GM12801 (cell line): Measurements from ENCODE around the gene PLCG2.

ENCODE experiments used
- TF ChIP-seq, protein P1 (sequence below): IDR thresholded peaks from one replicate; pipeline ENCODE4 v1.5.1; 2011; ENCODE audit warnings: control low read depth; ENCODE audit not compliant: insufficient read length; ENCODE audit errors: extremely low read depth

The PLCG2 gene

GRCh38 chr16:81807767-81808358 lies 28.8 kb downstream of the PLCG2 start:
- TF ChIP-seq, protein P1, sequence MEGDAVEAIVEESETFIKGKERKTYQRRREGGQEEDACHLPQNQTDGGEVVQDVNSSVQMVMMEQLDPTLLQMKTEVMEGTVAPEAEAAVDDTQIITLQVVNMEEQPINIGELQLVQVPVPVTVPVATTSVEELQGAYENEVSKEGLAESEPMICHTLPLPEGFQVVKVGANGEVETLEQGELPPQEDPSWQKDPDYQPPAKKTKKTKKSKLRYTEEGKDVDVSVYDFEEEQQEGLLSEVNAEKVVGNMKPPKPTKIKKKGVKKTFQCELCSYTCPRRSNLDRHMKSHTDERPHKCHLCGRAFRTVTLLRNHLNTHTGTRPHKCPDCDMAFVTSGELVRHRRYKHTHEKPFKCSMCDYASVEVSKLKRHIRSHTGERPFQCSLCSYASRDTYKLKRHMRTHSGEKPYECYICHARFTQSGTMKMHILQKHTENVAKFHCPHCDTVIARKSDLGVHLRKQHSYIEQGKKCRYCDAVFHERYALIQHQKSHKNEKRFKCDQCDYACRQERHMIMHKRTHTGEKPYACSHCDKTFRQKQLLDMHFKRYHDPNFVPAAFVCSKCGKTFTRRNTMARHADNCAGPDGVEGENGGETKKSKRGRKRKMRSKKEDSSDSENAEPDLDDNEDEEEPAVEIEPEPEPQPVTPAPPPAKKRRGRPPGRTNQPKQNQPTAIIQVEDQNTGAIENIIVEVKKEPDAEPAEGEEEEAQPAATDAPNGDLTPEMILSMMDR: no peak

GRCh38 chr16:81808933-81809480 lies 29.9 kb downstream of the PLCG2 start:
- TF ChIP-seq, protein P1: no peak

DNA sequence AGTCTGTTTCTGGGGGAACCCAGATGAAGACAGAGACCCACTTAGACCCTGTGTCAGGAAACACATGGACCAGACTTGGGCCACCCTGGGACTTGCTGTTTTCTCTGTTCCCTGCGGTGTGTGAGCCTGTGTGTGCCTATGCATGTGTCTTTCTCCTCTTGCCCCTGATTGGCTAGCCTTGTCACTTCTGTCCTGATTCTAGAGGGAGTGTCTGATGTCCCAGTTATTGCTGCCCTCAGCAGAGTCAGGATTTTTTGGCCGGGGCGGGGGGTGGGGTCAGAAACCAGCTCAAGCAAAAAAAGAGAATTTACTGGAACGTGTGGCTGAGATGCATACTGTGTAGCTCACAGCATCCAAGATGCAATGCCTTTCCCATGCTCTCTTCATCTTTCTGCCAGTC lies 30.5 kb downstream of the PLCG2 start:
- TF ChIP-seq, protein P1: no peak

- TF ChIP-seq, protein P1: no peak
Observed at GRCh38 chr16:81810361-81810760, 31.3 kb downstream of the PLCG2 start.

GRCh38 chr16:81810894-81811538 lies 31.9 kb downstream of the PLCG2 start:
- TF ChIP-seq, protein P1: no peak

DNA sequence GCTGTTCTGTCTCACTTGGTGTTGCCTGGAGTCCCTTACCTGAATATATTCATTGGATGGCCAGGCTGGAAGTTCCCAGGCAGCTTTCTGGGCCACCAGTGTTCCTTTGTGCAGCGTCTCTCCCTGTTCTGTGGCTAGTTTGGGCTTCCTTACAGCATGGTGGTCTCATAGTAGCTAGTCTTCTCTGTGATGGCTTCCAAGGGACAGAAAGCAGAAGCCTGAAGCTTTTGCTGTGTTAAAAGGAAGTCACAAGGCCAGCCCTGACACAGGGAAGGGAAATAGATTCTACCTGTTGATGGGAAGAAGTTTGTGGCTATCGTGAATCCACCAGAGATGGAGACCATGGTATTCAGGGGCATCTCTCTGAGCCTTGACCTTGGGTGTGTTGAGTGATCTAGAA lies 34.6 kb downstream of the PLCG2 start:
- TF ChIP-seq, protein P1: no peak

DNA sequence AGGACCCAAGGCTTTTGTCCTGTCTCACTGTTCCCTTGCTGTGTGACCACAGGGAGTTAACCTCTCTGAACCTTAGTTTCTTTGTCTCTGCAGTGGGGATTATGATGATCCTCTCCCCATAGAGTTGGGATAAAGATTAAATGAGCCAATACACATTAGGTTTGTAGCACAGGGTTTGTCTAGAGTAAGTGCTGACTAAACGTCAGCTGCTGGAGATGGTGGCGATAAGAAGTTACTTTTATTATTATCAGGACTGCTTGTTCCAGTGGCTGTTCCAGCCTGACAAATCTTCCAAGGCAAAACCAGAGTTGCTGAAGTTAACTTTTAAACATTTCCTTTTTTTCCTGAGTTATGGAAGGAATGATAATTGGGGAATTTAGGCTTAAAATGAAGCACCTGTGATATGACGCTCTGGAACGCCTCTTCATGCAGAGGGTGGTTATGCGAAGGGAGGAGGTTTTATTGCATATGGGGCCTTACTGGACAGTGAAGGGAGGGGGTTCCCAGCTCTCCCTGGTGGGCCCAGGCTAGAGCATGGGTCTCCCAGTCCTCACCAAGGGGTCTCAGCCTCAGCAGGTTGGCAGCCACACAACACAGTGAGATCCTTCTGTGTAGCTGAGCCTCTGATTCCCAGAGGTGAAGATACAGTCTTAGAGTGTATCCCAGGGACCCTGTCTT lies 35.8 kb downstream of the PLCG2 start:
- TF ChIP-seq, protein P1: no peak
